GM23338 (cell line): Measurements from ENCODE around the gene SLC39A7. TPM values are rescaled to one million over a fixed set of nuclear protein-coding genes. Genes with fewer than 3 reads are reported as not detected.
A peak's percentile ranks its signal among the peaks of the same experiment; 100 is the strongest.

ENCODE experiments used
- ATAC-seq: fragments of 200-7000 bp; cut with Tn5 transposase; 3 replicates; pipeline ENCODE4 v1.9.1; 2020
- DNase-seq: peaks from one replicate; pipeline ENCODE4 v3.0.0-alpha.2; 2015; ENCODE audit warnings: low spot score
- H2AFZ ChIP-seq: fragments of 200-600 bp; sonication (generic); 2 replicates; pipeline ENCODE4 v1.8.0; 2016; ENCODE audit warnings: antibody characterized with exemption, mild to moderate bottlenecking, moderate library complexity
- H3F3A ChIP-seq: fragments of 200-600 bp; sonication (generic); replicated peaks from 2 replicates; pipeline ENCODE4 v1.8.0; 2017; ENCODE audit warnings: antibody characterized with exemption, mixed run types, low read depth
- H3K27ac ChIP-seq: fragments of 200-600 bp; sonication (generic); 2 replicates; pipeline ENCODE4 v1.6.1; 2016; ENCODE audit warnings: low read depth
- H3K27me3 ChIP-seq: fragments of 200-600 bp; sonication (generic); 2 replicates; pipeline ENCODE4 v1.8.0; 2016; ENCODE audit warnings: mild to moderate bottlenecking, mixed run types, moderate library complexity; ENCODE audit not compliant: insufficient read depth
- H3K36me3 ChIP-seq: fragments of 200-600 bp; sonication (generic); 2 replicates; pipeline ENCODE4 v1.8.0; 2016; ENCODE audit warnings: mild to moderate bottlenecking; ENCODE audit not compliant: insufficient read depth
- H3K4me1 ChIP-seq: fragments of 200-600 bp; sonication (generic); 2 replicates; pipeline ENCODE4 v1.8.0; 2016; ENCODE audit warnings: mild to moderate bottlenecking, moderate library complexity; ENCODE audit not compliant: insufficient read depth
- H3K4me2 ChIP-seq: fragments of 200-600 bp; sonication (generic); 2 replicates; pipeline ENCODE4 v1.7.1; 2017; ENCODE audit warnings: mixed run types
- H3K4me3 ChIP-seq: fragments of 200-600 bp; sonication (generic); 2 replicates; pipeline ENCODE4 v1.6.1; 2016; ENCODE audit warnings: mixed run types
- H3K79me2 ChIP-seq: fragments of 200-600 bp; sonication (generic); replicated peaks from 2 replicates; pipeline ENCODE4 v1.8.0; 2017; ENCODE audit warnings: mild to moderate bottlenecking; ENCODE audit not compliant: insufficient read depth
- H3K9me2 ChIP-seq: fragments of 200-600 bp; sonication (generic); 2 replicates; pipeline ENCODE4 v1.8.0; 2017; ENCODE audit not compliant: insufficient read depth
- H4K20me1 ChIP-seq: fragments of 200-600 bp; sonication (generic); replicated peaks from 2 replicates; pipeline ENCODE4 v1.8.0; 2017; ENCODE audit warnings: mild to moderate bottlenecking; ENCODE audit not compliant: insufficient read depth
- H3K27ac Mint-ChIP-seq: 2 replicates; pipeline ENCODE4 v1.8.0; 2020; ENCODE audit warnings: inconsistent platforms, mild to moderate bottlenecking, moderate library complexity, mixed read lengths
- H3K27me3 Mint-ChIP-seq: 3 replicates; pipeline ENCODE4 v1.8.0; 2022; ENCODE audit warnings: low read depth, mild to moderate bottlenecking, moderate library complexity, mixed read lengths, inconsistent platforms; ENCODE audit not compliant: insufficient read depth, poor library complexity
- H3K36me3 Mint-ChIP-seq: 3 replicates; pipeline ENCODE4 v1.8.0; 2021; ENCODE audit warnings: low read depth, mild to moderate bottlenecking, inconsistent platforms, moderate library complexity, mixed read lengths
- H3K4me1 Mint-ChIP-seq: 3 replicates; pipeline ENCODE4 v1.8.0; 2020; ENCODE audit warnings: mild to moderate bottlenecking, inconsistent platforms, mixed read lengths
- H3K4me3 Mint-ChIP-seq: 3 replicates; pipeline ENCODE4 v1.8.0; 2021; ENCODE audit warnings: moderate library complexity, mild to moderate bottlenecking, inconsistent platforms, mixed read lengths
- H3K9me3 Mint-ChIP-seq: 3 replicates; pipeline ENCODE4 v1.8.0; 2020; ENCODE audit warnings: moderate library complexity, mild to moderate bottlenecking, inconsistent platforms, mixed read lengths
- CREB1 ChIP-seq: fragments of 250-450 bp; sonication (Bioruptor Pico); IDR thresholded peaks from 2 replicates; pipeline ENCODE4 v1.5.0; 2020; ENCODE audit warnings: low read depth, mild to moderate bottlenecking, moderate library complexity
- EZH2 ChIP-seq: fragments of 200-600 bp; sonication (generic); IDR thresholded peaks from one replicate; pipeline ENCODE4 v1.8.0; 2017; ENCODE audit warnings: antibody characterized with exemption, mild to moderate bottlenecking, low read depth; ENCODE audit not compliant: unreplicated experiment
- EZH2phosphoT487 ChIP-seq: fragments of 200-600 bp; sonication (generic); IDR thresholded peaks from one replicate; pipeline ENCODE4 v1.8.1; 2018; ENCODE audit warnings: antibody characterized with exemption; ENCODE audit not compliant: unreplicated experiment
- JUNB ChIP-seq: IDR thresholded peaks from one replicate; pipeline ENCODE4 v1.6.1; 2016; ENCODE audit warnings: antibody characterized with exemption; ENCODE audit not compliant: unreplicated experiment
- NANOG ChIP-seq: IDR thresholded peaks from 2 replicates; pipeline ENCODE4 v1.6.1; 2016; ENCODE audit warnings: antibody characterized with exemption, borderline replicate concordance
- POLR2AphosphoS5 ChIP-seq: IDR thresholded peaks from 2 replicates; pipeline ENCODE4 v1.6.1; 2016; ENCODE audit warnings: antibody characterized with exemption, low read depth
- STAT1 ChIP-seq: IDR thresholded peaks from one replicate; pipeline ENCODE4 v1.6.1; 2016; ENCODE audit warnings: antibody characterized with exemption; ENCODE audit not compliant: unreplicated experiment
- ZNF114 ChIP-seq: fragments of 250-450 bp; sonication (Bioruptor Pico); IDR thresholded peaks from 2 replicates; pipeline ENCODE4 v1.5.0; 2020; ENCODE audit warnings: mild to moderate bottlenecking, moderate library complexity
- ZNF331 ChIP-seq: fragments of 250-450 bp; sonication (Bioruptor Pico); IDR thresholded peaks from 2 replicates; pipeline ENCODE4 v1.5.0; 2020; ENCODE audit warnings: low read depth, mild to moderate bottlenecking, moderate library complexity
- polyA plus RNA-seq: library from polyadenylated mRNA; unstranded; fragments of >200 nt; fragmentation: Nextera tagmentation; extraction: Ambion mirVana; gene quantifications from 2 replicates; pipeline ENCODE4 v1.2.1, GENCODE V29; 2016
- total RNA-seq: library from RNA; depleted of rRNA; stranded (reverse); fragments of >200 nt; shearing (Covaris generic); gene quantifications from 2 replicates; pipeline ENCODE4 v1.2.3, GENCODE V29; 2014
- TF ChIP-seq, protein P1 (sequence below): IDR thresholded peaks from 2 replicates; pipeline ENCODE4 v1.6.1; 2016; ENCODE audit warnings: antibody characterized with exemption
- TF ChIP-seq, protein P2 (sequence below), 2 experiments: fragments of 200-600 bp in 1 of 2; sonication (generic) in 1 of 2; conservative IDR thresholded peaks; 2 replicates each; pipeline versions ENCODE4 v1.5.1 to v1.6.1; 2016 to 2017; ENCODE audit warnings: antibody characterized with exemption in 2 of 2, low read depth in 2 of 2, mild to moderate bottlenecking in 2 of 2, moderate library complexity in 1 of 2
- TF ChIP-seq, protein P3 (sequence below): fragments of 250-450 bp; sonication (Bioruptor Pico); IDR thresholded peaks from 2 replicates; pipeline ENCODE4 v1.5.0; 2020; ENCODE audit warnings: mild to moderate bottlenecking, moderate library complexity
- TF ChIP-seq, protein P4 (sequence below): IDR thresholded peaks from one replicate; pipeline ENCODE4 v1.6.1; 2018; ENCODE audit warnings: antibody characterized with exemption; ENCODE audit not compliant: unreplicated experiment

SLC39A7 gene
- total and polyA plus RNA-seq, 2 experiments from 2014 or later = 9.0 to 75.9 TPM

DNA sequence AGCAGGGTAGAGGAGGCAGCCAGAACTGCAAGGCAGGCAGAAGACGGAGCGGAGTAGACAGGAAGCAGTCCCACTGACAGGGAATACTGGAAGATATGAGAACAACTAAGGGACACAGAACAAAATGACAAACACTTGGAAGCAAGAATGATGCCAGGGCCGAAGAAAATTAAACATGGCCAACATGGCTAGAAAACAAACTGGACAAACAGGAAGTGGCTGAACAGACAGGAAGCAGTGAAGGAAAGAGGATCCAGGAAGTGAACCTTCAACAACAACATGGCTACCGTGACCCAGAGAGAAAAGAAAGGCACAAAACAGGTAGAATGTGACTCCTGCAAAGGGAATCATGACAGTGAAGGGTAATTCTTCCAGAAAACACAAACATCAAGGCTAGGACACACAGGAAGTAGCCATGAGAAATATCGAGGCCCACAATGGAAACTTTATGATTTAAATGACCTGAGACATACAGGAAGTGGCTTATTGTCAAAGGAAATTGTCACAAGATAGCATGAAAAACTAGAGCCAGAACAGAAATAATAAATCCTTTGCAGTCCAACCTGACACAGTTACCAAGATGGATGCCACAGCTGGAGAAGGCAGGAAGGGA lies 17.5 kb upstream of the SLC39A7 start:
- Histone ChIP-seq H3K27me3 (no peaks in the 10 kb centered on the region), H3K36me3 (no peaks in the 10 kb centered on the region), H3K27ac (no peak overlapping the region), H3K9me2 (peaks cover 14% of the 10 kb centered on the region; the same call in 1 of the 2 replicates), H3K79me2 (no peaks in the 10 kb centered on the region), H2AFZ (peak overlapping the region; percentile 89), H3K4me2 (no peak overlapping the region), H3F3A (no peaks in the 10 kb centered on the region), H3K4me1 (no peaks in the 10 kb centered on the region), H3K4me3 (no peak overlapping the region), H4K20me1 (no peaks in the 10 kb centered on the region)
- Mint-ChIP-seq H3K27ac (no peak overlapping the region), H3K9me3 (no peaks in the 10 kb centered on the region), H3K4me3 (no peak overlapping the region), H3K4me1 (peaks cover 13% of the 10 kb centered on the region), H3K36me3 (no peaks in the 10 kb centered on the region; the same call in 2 of the 3 replicates), H3K27me3 (peaks cover 14% of the 10 kb centered on the region)
- ATAC-seq = no peak
- TF ChIP-seq EZH2phosphoT487 (no peak), CREB1 (CRISPR knock-in tag) (no peak), STAT1 (no peak), JUNB (no peak), NANOG (no peak), ZNF331 (no peak), EZH2 (no peak), ZNF114 (no peak), POLR2AphosphoS5 (no peak)
- TF ChIP-seq, protein P1, sequence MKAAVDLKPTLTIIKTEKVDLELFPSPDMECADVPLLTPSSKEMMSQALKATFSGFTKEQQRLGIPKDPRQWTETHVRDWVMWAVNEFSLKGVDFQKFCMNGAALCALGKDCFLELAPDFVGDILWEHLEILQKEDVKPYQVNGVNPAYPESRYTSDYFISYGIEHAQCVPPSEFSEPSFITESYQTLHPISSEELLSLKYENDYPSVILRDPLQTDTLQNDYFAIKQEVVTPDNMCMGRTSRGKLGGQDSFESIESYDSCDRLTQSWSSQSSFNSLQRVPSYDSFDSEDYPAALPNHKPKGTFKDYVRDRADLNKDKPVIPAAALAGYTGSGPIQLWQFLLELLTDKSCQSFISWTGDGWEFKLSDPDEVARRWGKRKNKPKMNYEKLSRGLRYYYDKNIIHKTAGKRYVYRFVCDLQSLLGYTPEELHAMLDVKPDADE = no peak
- TF ChIP-seq, protein P2, sequence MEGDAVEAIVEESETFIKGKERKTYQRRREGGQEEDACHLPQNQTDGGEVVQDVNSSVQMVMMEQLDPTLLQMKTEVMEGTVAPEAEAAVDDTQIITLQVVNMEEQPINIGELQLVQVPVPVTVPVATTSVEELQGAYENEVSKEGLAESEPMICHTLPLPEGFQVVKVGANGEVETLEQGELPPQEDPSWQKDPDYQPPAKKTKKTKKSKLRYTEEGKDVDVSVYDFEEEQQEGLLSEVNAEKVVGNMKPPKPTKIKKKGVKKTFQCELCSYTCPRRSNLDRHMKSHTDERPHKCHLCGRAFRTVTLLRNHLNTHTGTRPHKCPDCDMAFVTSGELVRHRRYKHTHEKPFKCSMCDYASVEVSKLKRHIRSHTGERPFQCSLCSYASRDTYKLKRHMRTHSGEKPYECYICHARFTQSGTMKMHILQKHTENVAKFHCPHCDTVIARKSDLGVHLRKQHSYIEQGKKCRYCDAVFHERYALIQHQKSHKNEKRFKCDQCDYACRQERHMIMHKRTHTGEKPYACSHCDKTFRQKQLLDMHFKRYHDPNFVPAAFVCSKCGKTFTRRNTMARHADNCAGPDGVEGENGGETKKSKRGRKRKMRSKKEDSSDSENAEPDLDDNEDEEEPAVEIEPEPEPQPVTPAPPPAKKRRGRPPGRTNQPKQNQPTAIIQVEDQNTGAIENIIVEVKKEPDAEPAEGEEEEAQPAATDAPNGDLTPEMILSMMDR (conservative IDR thresholded peaks at IDR 0.05; ENCODE audit: low read depth in 2 of 2) = no peak
- TF ChIP-seq, protein P3, sequence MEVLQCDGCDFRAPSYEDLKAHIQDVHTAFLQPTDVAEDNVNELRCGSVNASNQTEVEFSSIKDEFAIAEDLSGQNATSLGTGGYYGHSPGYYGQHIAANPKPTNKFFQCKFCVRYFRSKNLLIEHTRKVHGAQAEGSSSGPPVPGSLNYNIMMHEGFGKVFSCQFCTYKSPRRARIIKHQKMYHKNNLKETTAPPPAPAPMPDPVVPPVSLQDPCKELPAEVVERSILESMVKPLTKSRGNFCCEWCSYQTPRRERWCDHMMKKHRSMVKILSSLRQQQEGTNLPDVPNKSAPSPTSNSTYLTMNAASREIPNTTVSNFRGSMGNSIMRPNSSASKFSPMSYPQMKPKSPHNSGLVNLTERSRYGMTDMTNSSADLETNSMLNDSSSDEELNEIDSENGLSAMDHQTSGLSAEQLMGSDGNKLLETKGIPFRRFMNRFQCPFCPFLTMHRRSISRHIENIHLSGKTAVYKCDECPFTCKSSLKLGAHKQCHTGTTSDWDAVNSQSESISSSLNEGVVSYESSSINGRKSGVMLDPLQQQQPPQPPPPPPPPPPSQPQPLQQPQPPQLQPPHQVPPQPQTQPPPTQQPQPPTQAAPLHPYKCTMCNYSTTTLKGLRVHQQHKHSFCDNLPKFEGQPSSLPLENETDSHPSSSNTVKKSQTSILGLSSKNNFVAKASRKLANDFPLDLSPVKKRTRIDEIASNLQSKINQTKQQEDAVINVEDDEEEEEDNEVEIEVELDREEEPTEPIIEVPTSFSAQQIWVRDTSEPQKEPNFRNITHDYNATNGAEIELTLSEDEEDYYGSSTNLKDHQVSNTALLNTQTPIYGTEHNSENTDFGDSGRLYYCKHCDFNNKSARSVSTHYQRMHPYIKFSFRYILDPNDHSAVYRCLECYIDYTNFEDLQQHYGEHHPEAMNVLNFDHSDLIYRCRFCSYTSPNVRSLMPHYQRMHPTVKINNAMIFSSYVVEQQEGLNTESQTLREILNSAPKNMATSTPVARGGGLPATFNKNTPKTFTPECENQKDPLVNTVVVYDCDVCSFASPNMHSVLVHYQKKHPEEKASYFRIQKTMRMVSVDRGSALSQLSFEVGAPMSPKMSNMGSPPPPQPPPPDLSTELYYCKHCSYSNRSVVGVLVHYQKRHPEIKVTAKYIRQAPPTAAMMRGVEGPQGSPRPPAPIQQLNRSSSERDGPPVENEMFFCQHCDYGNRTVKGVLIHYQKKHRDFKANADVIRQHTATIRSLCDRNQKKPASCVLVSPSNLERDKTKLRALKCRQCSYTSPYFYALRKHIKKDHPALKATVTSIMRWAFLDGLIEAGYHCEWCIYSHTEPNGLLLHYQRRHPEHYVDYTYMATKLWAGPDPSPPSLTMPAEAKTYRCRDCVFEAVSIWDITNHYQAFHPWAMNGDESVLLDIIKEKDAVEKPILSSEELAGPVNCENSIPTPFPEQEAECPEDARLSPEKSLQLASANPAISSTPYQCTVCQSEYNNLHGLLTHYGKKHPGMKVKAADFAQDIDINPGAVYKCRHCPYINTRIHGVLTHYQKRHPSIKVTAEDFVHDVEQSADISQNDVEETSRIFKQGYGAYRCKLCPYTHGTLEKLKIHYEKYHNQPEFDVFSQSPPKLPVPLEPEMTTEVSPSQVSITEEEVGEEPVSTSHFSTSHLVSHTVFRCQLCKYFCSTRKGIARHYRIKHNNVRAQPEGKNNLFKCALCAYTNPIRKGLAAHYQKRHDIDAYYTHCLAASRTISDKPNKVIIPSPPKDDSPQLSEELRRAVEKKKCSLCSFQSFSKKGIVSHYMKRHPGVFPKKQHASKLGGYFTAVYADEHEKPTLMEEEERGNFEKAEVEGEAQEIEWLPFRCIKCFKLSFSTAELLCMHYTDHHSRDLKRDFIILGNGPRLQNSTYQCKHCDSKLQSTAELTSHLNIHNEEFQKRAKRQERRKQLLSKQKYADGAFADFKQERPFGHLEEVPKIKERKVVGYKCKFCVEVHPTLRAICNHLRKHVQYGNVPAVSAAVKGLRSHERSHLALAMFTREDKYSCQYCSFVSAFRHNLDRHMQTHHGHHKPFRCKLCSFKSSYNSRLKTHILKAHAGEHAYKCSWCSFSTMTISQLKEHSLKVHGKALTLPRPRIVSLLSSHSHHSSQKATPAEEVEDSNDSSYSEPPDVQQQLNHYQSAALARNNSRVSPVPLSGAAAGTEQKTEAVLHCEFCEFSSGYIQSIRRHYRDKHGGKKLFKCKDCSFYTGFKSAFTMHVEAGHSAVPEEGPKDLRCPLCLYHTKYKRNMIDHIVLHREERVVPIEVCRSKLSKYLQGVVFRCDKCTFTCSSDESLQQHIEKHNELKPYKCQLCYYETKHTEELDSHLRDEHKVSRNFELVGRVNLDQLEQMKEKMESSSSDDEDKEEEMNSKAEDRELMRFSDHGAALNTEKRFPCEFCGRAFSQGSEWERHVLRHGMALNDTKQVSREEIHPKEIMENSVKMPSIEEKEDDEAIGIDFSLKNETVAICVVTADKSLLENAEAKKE = no peak
- TF ChIP-seq, protein P4, sequence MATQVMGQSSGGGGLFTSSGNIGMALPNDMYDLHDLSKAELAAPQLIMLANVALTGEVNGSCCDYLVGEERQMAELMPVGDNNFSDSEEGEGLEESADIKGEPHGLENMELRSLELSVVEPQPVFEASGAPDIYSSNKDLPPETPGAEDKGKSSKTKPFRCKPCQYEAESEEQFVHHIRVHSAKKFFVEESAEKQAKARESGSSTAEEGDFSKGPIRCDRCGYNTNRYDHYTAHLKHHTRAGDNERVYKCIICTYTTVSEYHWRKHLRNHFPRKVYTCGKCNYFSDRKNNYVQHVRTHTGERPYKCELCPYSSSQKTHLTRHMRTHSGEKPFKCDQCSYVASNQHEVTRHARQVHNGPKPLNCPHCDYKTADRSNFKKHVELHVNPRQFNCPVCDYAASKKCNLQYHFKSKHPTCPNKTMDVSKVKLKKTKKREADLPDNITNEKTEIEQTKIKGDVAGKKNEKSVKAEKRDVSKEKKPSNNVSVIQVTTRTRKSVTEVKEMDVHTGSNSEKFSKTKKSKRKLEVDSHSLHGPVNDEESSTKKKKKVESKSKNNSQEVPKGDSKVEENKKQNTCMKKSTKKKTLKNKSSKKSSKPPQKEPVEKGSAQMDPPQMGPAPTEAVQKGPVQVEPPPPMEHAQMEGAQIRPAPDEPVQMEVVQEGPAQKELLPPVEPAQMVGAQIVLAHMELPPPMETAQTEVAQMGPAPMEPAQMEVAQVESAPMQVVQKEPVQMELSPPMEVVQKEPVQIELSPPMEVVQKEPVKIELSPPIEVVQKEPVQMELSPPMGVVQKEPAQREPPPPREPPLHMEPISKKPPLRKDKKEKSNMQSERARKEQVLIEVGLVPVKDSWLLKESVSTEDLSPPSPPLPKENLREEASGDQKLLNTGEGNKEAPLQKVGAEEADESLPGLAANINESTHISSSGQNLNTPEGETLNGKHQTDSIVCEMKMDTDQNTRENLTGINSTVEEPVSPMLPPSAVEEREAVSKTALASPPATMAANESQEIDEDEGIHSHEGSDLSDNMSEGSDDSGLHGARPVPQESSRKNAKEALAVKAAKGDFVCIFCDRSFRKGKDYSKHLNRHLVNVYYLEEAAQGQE = no peak
- no peak for DNase-seq
